HEK293 (cell line): Measurements from ENCODE around the gene IVD.

ENCODE experiments used
- CTCF ChIA-PET: fragments of 350-600 bp; formaldehyde crosslinking; extraction: SDS; loops from one replicate; lab custom pipeline; 2021; ENCODE audit warnings: antibody characterized with exemption; lab: Yijun Ruan, JAX
- POLR2A ChIA-PET: fragments of 300-600 bp; formaldehyde crosslinking; extraction: SDS; loops from one replicate; lab custom pipeline; 2020; ENCODE audit warnings: antibody characterized with exemption, inconsistent platforms; lab: Yijun Ruan, JAX
- H3K27ac ChIP-seq: fragments of 200-500 bp; sonication (Bioruptor generic); 2 replicates; pipeline ENCODE4 v1.5.1; 2014; ENCODE audit warnings: low read depth, low read length, control low read depth, inconsistent platforms; ENCODE audit errors: extremely low read depth
- H3K36me3 ChIP-seq, 2 experiments: fragments of 200-500 bp in 1 of 2; sonication (Bioruptor generic) in 1 of 2; 1 replicate in 1 of 2; 2 replicates in 1 of 2; pipeline ENCODE4 v1.5.1; 2014 to 2017; ENCODE audit warnings: inconsistent platforms in 2 of 2, low read length in 2 of 2; ENCODE audit not compliant: control insufficient read depth in 2 of 2, insufficient read depth in 1 of 2
- H3K4me1 ChIP-seq: fragments of 200-500 bp; sonication (Bioruptor generic); 2 replicates; pipeline ENCODE4 v1.5.1; 2014; ENCODE audit warnings: mild to moderate bottlenecking, low read length, inconsistent platforms; ENCODE audit not compliant: control insufficient read depth, insufficient read depth
- H3K4me3 ChIP-seq: 2 replicates; pipeline ENCODE4 v1.5.1; 2011; ENCODE audit warnings: low read depth, mild to moderate bottlenecking, control low read depth, low read length, moderate library complexity
- H3K9me3 ChIP-seq: fragments of 200-500 bp; sonication (Bioruptor generic); 2 replicates; pipeline ENCODE4 v1.5.1; 2014; ENCODE audit warnings: low read depth, low read length, inconsistent platforms; ENCODE audit not compliant: control insufficient read depth, insufficient read depth
- ATF2 ChIP-seq: fragments of 450-650 bp; formaldehyde crosslinking; IDR thresholded peaks from 2 replicates; pipeline ENCODE4 v1.5.1; 2016; ENCODE audit warnings: missing biosample characterization, missing genetic modification characterization, low read depth
- KLF7 ChIP-seq: fragments of 450-650 bp; formaldehyde crosslinking; IDR thresholded peaks from 2 replicates; pipeline ENCODE4 v1.5.1; 2016; ENCODE audit warnings: missing biosample characterization, missing genetic modification characterization, borderline replicate concordance
- MEIS1 ChIP-seq: sonication (generic); formaldehyde crosslinking; IDR thresholded peaks from 2 replicates; pipeline ENCODE4 v1.8.1; 2022; ENCODE audit warnings: missing genetic modification reagents, mild to moderate bottlenecking, borderline replicate concordance
- TCF7L2 ChIP-seq: IDR thresholded peaks from 2 replicates; pipeline ENCODE4 v1.6.1; 2011; ENCODE audit warnings: low read depth, mild to moderate bottlenecking, inconsistent platforms, low read length, moderate library complexity, borderline replicate concordance
- ZBTB48 ChIP-seq: fragments of 450-650 bp; formaldehyde crosslinking; IDR thresholded peaks from 2 replicates; pipeline ENCODE4 v1.5.1; 2016; ENCODE audit warnings: missing biosample characterization, missing genetic modification characterization
- ZIC2 ChIP-seq: fragments of 450-650 bp; formaldehyde crosslinking; IDR thresholded peaks from 2 replicates; pipeline ENCODE4 v1.5.1; 2016; ENCODE audit warnings: missing biosample characterization, missing genetic modification characterization
- ZNF302 ChIP-seq: fragments of 450-650 bp; formaldehyde crosslinking; IDR thresholded peaks from 2 replicates; pipeline ENCODE4 v1.5.1; 2016; ENCODE audit warnings: missing biosample characterization, missing genetic modification characterization, low read depth
- ZNF501 ChIP-seq: fragments of 450-650 bp; formaldehyde crosslinking; IDR thresholded peaks from 2 replicates; pipeline ENCODE4 v1.5.1; 2016; ENCODE audit warnings: missing biosample characterization, missing genetic modification characterization
- ZNF521 ChIP-seq: fragments of 450-650 bp; formaldehyde crosslinking; IDR thresholded peaks from 2 replicates; pipeline ENCODE4 v1.5.1; 2017; ENCODE audit warnings: missing biosample characterization, mild to moderate bottlenecking, missing genetic modification characterization
- ZNF560 ChIP-seq: fragments of 450-650 bp; formaldehyde crosslinking; IDR thresholded peaks from 2 replicates; pipeline ENCODE4 v1.5.1; 2017; ENCODE audit warnings: missing biosample characterization, missing genetic modification characterization, borderline replicate concordance
- ZNF692 ChIP-seq: fragments of 450-650 bp; formaldehyde crosslinking; IDR thresholded peaks from 2 replicates; pipeline ENCODE4 v1.5.1; 2016; ENCODE audit warnings: missing biosample characterization, missing genetic modification characterization
- ZNF704 ChIP-seq: fragments of 450-650 bp; formaldehyde crosslinking; IDR thresholded peaks from 2 replicates; pipeline ENCODE4 v1.5.1; 2016; ENCODE audit warnings: missing biosample characterization, missing genetic modification characterization

Gene IVD

GRCh38 chr15:40458495-40459371 is 53.1 kb downstream of the IVD start:
- no peak overlapping the region for H3K27ac ChIP-seq
- no peaks in the 10 kb centered on the region for H3K9me3 ChIP-seq
- POLR2A ChIA-PET: interaction anchor here (0.8 kb wide), 1 partner anchor 18 kb away, joined by 3 read pairs; the partner anchor contains the start of gene BAHD1
- no peak overlapping the region for H3K4me3 ChIP-seq
- TF ChIP-seq ZNF692: no peak
- TF ChIP-seq, all 188 proteins: peak for 0
- Histone ChIP-seq H3K4me1 (peaks cover 2% of the 10 kb centered on the region; the same call in 1 of the 2 replicates), H3K36me3 (peaks cover 0 to 39% of the 10 kb centered on the region in 2 experiments; a peak in 2 of 3 replicates)
- CTCF ChIA-PET: interaction anchor here (0.6 kb wide), 1 partner anchor 727 kb away, joined by 4 read pairs; no protein-coding TSS in a partner anchor

GRCh38 chr15:40459391-40460015 is 53.9 kb downstream of the IVD start:
- POLR2A ChIA-PET: interaction anchor here (0.8 kb wide), 1 partner anchor 18 kb away, joined by 3 read pairs; the partner anchor contains the start of gene BAHD1
- no peak overlapping the region for H3K4me3 ChIP-seq
- H3K36me3 ChIP-seq: peaks cover 0 to 47% of the 10 kb centered on the region in 2 experiments; a peak in 2 of 3 replicates
- CTCF ChIA-PET: no interaction called here
- H3K27ac ChIP-seq: no peak overlapping the region
- H3K4me1 ChIP-seq: peaks cover 2% of the 10 kb centered on the region; the same call in 1 of the 2 replicates
- no peaks in the 10 kb centered on the region for H3K9me3 ChIP-seq
- no peak for TF ChIP-seq ZNF560 (tag by site-specific recombination)
- no peak for TF ChIP-seq KLF7 (tag by site-specific recombination)
- TF ChIP-seq ZBTB48 (tag by site-specific recombination): no peak
- TF ChIP-seq ZNF704: no peak
- no peak for TF ChIP-seq ZNF521 (tag by site-specific recombination)
- TF ChIP-seq, all 188 proteins: peak for 0

GRCh38 chr15:40460404-40460803 is 54.8 kb downstream of the IVD start:
- no peak overlapping the region for H3K27ac ChIP-seq
- ChIA-PET CTCF (no interaction called here), POLR2A (no interaction called here)
- H3K4me3 ChIP-seq: no peak overlapping the region
- TF ChIP-seq ZIC2 (tag by site-specific recombination): no peak
- no peak for TF ChIP-seq ZNF501 (tag by site-specific recombination)
- TF ChIP-seq MEIS1 (CRISPR knock-in tag): no peak
- TF ChIP-seq ATF2: no peak
- no peak for TF ChIP-seq TCF7L2
- no peak for TF ChIP-seq ZNF302
- peaks cover 0 to 56% of the 10 kb centered on the region in 2 experiments; a peak in 2 of 3 replicates for H3K36me3 ChIP-seq
- H3K9me3 ChIP-seq: no peaks in the 10 kb centered on the region
- no peaks in the 10 kb centered on the region for H3K4me1 ChIP-seq
